Omental fat pad (tissue), 4 donors: Measurements from ENCODE around the gene MARK2. TPM values are rescaled to one million over a fixed set of nuclear protein-coding genes. Genes with fewer than 3 reads are reported as not detected.

Experiments used
- ATAC-seq: fragments of 150-250 bp; one replicate; pipeline ENCODE4 v1.9.1; 2016; ENCODE audit warnings: mild to moderate bottlenecking, moderate library complexity; ENCODE audit not compliant: low FRiP score
- DNase-seq: peaks from one replicate; pipeline ENCODE4 v3.0.0-alpha.2; 2019; ENCODE audit warnings: low spot score
- total RNA-seq, 4 donors: library from RNA; depleted of rRNA; stranded (reverse); fragments of >200 nt; gene quantifications; one replicate each; pipeline ENCODE4 v1.1.0, GENCODE V29; 2016
- TF ChIP-seq, protein P1 (sequence below), 3 donors: fragments of 450-650 bp; IDR thresholded peaks; one replicate each; pipeline ENCODE4 v1.5.1; 2016 to 2017; ENCODE audit warnings: antibody characterized with exemption in 3 of 3, mild to moderate bottlenecking in 3 of 3, moderate library complexity in 2 of 3

Gene MARK2
- total RNA-seq, 4 donors from 2014 or later = 14.8 to 27.1 (median 23.4) TPM

DNA sequence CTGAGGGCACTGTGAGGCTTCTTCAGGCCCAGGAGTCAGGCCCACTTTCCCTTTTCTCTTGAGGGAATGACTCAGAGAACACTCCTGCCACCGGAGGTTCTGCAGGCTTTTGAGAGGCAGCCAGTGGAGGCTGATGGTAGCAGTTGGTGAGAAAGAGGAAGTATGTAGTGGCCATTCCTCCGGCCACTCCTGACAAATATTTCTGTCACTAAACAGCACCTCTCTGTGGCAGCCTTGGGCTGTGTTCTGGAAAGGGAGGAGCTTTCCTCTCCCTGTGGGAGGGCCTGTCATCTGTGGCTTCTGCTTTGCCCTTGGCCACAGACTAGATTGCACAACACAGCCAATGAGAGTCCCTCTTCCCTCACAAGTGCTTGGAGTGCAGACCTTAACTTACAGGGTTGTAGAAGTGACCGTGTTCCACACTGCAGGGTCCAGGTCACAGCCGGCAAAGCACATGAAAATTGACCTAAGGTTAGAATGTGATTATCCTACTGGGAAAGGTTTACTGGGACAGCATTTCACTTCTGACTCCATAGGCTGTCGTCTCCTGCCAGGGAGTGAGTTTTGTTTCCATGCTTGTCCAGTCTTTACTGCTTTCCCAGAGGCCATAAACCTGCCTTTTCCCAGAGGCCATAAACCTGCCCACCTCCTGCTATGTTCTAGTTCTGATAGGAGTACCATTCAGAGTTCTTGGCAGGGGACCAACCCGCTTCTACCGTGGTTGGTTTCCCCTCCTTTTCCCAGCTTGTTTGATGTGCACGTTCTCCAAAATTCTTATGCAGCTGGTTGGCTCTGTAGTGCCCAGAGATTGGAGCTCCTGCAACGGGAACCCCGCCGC lies 33.3 kb downstream of the MARK2 start:
- no peak for DNase-seq
- ATAC-seq = peak; percentile 80
- TF ChIP-seq, protein P1, sequence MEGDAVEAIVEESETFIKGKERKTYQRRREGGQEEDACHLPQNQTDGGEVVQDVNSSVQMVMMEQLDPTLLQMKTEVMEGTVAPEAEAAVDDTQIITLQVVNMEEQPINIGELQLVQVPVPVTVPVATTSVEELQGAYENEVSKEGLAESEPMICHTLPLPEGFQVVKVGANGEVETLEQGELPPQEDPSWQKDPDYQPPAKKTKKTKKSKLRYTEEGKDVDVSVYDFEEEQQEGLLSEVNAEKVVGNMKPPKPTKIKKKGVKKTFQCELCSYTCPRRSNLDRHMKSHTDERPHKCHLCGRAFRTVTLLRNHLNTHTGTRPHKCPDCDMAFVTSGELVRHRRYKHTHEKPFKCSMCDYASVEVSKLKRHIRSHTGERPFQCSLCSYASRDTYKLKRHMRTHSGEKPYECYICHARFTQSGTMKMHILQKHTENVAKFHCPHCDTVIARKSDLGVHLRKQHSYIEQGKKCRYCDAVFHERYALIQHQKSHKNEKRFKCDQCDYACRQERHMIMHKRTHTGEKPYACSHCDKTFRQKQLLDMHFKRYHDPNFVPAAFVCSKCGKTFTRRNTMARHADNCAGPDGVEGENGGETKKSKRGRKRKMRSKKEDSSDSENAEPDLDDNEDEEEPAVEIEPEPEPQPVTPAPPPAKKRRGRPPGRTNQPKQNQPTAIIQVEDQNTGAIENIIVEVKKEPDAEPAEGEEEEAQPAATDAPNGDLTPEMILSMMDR (IDR thresholded peaks at IDR 0.05) = no peak

DNA sequence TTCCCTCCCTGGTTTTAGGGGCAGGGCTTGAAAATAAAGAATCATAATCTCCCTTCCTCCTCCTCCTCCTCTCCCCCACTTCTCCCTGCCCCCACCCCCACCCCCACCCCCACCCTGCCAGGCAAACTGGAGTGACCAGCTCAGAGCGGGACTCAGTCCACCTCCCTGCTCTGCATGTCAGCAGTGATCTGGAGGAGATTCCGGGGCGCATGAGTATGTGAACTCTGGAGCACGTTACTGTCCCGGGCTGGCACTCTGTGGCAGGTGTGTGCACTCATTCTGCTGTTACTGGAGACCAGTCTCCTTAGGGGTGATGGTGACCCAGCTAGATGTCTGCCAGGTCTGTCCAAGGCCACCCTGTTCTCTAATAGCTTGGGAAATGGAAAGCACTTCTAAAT lies 33.9 kb downstream of the MARK2 start:
- no peak for ATAC-seq

DNA sequence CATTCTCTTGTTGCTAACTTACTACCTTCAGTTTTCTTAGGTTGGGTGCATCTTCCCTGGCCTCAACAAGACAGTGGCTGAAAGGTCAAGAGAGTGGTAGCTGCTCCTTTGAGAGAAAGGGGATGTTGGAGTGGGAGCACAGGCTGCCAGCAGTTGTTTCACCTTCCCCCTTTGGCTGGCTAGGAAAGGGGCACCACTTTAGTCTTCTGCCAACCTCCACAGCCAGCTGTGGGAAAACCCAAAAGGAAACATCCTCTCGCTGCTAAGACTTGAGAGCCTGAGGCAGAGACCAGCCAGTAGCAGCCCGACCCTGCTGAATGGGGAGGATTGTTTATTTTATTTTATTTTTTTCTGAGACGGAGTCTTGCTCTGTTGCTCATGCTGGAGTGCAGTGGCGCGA lies 34.4 kb downstream of the MARK2 start:
- ATAC-seq (no peak), DNase-seq (no peak)

More for the DNA sequence above, 33.9 kb downstream of the MARK2 start:
- DNase-seq = no peak
- TF ChIP-seq, protein P1 (IDR thresholded peaks at IDR 0.05) = no peak

DNA sequence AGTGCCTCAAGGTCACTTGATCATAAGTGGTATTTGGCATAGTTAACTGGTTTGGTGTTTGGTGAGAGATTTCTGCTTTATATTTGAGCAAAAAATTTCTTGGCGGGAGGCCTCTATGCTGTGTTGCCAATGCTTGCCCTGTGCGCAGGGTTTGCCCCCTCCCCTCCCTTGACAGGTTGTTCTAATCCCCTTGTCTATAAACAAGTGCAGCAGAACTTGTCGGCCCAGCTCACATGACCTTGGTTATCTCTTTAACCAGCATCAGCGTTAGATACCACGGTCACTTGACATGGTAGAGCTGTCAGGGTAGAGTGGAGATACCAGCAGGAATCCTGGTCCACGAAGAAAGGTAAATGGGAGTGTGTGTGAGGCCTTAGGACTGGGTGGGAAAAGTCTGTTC lies 35.6 kb downstream of the MARK2 start:
- no peak for DNase-seq
- TF ChIP-seq, protein P1 (IDR thresholded peaks at IDR 0.05) = no peak
- no peak for ATAC-seq

More for the DNA sequence above, 34.4 kb downstream of the MARK2 start:
- TF ChIP-seq, protein P1 (IDR thresholded peaks at IDR 0.05) = no peak

DNA sequence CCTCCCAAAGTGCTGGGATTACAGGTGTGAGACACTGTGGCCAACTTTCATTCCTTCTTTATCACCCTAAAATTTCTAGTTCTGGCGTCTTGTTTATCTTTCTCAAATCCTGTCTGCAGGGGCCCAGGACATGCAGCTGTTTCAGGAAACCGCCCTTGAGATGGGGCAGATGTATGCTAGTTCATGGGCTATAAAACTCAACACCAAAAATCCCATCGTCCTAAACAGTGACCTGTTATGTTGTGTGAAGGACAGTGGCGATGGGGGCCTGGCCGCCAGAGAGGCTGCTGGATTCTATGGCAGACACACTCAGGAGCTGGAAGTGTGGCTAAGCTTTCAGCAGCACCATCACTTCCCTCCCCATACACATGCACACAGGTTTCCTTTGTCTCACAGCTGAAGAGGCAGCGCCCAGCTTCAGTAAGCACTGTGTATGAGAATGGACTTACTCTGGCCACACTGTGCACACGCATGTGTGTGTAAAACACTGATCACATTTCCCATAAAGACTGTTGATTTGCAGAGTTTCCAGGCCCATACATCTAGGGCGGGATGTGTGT lies 36.7 kb downstream of the MARK2 start:
- no peak for ATAC-seq
- DNase-seq = no peak
- TF ChIP-seq, protein P1 (IDR thresholded peaks at IDR 0.05) = no peak

DNA sequence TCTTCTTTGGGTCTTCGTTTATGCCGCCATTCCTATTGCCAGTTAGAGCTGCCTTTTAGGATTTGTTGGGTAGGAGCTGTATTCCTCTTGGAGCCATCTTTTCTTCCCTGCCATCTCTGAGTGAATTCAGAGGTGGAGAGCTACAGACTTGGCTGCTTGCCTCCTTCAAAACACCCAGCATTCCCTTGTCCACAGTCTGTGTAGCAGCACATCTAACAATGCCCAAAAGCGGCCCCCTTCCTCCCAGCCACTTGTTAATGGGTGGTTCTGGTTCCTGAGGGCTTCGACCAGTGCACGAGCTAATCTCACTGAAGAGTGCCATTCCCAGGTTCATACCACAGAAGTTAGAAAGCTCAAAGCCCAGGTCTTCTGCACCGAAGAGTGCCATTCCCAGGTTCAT lies 37.7 kb downstream of the MARK2 start:
- ATAC-seq = no peak
- TF ChIP-seq, protein P1 (IDR thresholded peaks at IDR 0.05) = no peak
- DNase-seq = no peak
